ENCODE measurements around the gene SRSF11.

Gene SRSF11

DNA sequence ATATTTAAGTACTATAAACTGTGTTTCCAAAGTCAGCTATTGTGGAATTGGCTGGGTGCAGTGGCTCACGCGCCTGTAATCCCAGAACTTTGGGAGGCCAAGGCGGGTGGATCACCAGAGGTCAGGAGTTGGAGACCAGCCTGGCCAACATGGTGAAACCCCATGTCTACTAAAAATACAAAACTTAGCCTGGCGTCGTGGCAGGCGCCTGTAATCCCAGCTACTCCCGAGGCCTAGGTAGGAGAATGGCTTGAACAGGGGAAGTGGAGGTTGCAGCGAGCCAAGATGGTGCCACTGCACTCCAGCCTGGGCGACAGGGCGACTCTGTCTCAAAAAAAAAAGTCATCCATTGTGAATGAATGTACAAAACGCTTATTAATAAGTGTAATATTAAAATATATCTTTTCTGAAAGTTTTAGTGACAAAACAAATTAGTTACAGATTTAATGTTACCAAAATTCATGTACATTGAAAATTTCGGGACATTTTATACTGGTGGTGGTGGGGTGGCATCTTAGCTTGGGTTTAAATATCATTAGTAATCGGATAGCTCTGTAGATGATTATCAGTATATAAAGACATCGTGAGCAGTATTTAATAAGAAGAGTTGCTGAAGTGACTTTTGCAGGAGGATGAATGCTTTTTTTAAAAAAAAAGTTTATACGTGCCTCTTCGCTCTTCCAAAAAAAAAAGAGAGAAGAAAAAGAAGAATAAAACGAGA is 503 bp upstream of the SRSF11 start:
- DNase-seq (ENCODE audit: low spot score): no peak

DNA sequence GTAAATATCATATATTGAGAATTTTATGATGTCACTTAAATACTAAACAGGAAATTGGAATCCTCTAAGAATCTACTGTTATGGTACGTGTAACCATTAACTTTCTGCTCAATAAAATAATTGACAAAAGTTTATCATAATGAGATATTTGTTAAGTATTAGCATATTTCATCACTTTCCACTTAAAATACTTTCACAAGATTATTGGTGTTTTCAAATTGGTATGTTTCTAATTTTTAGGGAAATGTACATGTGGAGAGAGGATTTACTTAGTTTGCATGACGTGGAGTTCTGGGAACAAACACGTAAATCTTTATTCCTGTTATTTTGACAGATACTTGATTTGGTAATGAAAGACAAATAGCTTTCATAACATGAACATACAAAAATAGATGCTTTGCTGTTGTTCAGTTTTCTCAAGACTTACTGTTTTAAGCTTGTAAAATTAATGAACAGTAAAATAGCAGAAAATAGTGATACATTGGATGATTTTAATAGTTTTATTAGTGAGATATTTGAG is 1.6 kb downstream of the SRSF11 start:
- no peak for DNase-seq (ENCODE audit: low spot score)

DNA sequence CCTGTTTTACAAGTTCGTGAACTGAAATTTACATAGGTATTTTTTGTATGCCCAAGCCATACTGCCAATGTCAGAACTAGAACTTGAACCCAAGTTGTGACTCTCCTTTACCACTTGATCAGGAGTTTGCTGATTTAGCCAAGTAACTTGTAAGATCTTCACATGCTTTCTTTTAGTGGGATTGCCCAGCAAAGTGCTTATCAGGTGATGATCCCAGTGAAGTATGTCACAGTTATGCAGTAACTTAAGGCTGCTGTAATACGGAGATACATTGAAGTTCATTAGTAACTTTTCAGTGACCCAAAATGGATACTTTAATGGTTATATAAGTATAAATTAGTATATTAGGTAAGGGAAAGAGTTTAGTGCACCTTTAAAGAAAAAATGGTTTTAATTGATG is 3.8 kb downstream of the SRSF11 start:
- DNase-seq (ENCODE audit: low spot score): no peak

DNA sequence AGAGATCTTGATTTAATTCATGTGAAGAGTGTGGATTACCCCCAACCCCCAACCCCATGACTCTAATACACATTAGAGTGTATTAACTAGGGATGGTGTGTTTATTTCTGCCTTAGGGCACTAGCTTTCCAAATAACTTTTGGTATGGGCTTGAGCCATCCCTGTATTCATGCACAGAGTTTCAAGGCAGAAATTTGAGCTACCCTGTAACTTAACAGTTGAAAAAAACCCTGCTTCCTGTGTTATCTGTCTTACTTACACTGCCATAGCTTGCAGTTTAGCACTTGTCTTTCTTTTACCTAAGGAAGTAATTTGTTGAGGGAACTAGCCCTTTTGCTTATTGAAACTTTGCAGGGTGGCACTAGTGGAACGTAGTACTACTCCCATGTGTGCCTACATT is 6.3 kb downstream of the SRSF11 start:
- DNase-seq (ENCODE audit: low spot score): no peak

DNA sequence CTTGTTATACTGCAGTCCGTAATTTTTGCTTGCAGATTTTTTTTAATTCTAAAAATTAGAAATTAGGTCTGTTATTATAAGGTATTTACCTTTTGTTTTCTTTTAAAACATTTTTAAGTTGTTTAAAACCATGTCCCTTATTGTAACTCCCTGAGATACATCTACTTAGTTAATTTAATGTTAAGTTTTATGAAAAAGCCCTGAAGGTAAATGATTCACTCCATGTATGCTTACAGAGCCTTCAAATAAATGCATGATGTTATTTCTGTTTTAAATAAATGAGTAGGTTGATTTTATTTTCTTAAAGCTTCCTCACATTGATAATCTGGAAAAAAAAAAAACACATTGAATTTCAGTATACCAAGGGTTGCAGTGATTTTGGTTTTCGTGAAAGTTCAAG is 7.5 kb downstream of the SRSF11 start:
- DNase-seq (ENCODE audit: low spot score): no peak

DNA sequence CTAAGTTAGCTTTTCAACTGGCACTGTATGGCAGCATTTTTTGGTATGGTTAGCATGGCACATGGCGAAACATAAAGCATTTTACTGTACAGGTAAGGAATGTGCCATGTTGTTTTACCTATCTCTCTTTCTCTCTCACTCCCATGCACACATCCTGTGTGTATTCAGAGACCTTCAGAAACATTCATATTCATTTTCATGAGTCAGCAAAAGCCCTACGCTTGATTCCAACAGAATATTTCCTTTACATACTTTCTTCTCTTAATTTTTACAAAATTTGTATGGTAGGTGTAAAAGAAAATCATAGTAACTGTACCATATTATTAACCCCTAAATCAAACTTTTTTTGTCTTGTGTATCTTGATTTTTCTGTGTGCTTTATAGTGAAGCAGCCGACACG is 10.3 kb downstream of the SRSF11 start:
- no peak for DNase-seq (ENCODE audit: low spot score)

DNA sequence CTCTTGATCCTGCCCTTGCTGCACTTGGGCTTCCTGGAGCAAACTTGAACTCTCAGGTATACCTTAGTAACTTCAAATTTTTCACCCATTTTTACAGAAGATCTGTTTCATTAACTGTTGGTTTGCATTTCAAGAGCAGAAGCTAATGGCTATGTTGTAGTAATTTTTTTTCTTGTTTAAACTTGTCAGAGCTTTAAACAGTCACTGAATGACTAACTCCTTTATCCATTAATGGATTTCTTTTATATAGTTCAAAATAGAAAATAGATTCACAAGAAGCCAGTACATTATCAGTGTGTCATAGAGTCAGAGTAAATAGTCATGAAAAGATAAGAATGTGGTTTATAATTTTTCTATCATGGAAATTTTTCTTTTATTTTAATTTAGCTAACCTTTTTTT is 13.6 kb downstream of the SRSF11 start:
- no peak for DNase-seq (ENCODE audit: low spot score)

DNA sequence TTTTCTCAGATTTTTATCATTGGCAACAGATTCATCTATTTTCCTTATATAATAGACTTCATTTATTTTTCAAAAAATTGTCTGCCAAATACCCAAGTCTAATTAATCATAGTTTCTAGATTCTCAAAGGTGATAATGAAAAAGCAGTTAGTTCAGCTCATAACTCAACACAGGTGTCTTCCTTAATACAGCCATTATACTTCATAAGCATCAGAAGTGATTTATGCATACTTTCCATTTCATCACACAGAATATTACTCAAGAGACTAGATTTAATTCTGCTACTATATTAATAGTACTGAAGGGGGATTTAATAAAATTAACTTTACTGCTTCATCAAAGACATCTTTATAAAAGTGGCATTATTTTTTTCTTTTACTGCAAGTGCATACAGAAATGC is 18.8 kb downstream of the SRSF11 start:
- DNase-seq (ENCODE audit: low spot score): no peak

DNA sequence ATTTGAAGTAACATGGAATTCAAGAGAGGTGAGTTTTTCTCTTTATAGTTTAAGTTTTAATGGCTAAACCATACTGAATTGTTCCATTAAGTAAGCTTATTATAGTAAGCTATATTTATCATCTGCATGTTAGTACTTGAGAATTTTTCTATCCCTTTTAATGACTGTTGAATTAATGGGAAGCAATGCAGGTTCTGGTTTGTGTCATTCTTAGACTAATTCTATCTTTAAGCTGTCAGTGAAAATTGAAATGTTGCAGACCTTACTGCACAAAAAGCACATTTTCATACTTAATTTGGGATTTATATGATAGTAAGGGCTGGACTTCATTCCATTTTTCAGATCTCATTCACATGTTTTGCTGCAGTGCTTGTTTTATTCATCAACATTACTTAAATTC is 25.9 kb downstream of the SRSF11 start:
- no peak for DNase-seq (ENCODE audit: low spot score)

DNA sequence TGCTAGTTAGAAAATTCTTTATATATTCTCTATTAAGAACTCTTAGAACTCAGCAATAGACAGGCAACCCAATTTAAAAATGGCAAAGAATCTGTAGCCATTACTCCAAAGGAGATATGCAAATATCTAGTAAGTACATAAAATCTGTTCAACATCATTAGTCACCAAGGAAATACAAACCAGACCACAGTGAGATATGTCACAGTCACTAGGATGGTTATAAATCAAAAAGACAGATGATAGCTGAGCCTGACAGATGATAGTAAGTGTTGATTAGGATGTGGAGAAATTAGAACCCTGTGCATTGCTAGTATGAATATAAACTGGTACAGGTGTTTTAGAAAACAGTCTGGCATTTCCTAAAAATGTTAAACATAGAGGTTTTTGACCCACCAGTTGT is 26.6 kb downstream of the SRSF11 start:
- DNase-seq (ENCODE audit: low spot score): no peak

DNA sequence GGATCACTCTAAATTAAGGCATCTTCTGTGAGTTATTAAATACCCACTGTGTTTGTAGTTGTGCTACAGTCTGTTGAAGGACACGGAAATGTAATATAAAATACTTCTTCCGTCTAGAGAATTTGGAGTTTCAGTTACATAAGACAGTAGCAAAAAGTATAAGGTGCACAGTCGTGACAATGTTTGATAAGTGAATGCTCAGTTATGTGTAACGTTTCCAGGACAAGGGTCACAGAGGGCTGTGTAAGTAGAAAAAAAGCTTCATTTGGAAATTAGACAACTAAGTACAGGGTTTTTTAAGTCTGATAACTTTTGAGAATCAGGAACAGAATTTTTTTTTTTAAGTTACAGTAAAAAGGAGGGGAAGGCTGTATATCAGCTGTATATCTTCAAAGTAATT is 27.5 kb downstream of the SRSF11 start:
- no peak for DNase-seq (ENCODE audit: low spot score)

DNA sequence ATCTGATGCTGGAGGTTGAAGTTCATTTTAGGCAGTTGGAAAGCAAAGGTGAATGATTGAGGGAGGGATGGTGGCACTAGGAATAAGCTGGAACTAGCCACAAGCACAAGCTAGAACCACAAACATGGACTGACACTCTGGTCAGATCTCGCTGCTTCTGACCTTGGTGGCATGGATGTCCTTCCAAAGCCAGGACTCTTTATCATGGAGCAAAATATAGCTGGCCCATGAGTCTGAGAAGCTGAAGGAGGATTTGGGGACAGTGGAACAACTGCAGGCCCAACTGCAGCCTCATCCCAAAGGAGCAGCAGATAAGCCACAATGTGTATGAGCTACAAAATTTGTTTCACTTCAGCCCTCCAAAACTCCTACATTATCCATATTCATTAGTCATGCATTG is 35.5 kb downstream of the SRSF11 start:
- peak; percentile 3 for DNase-seq (ENCODE audit: low spot score)

DNA sequence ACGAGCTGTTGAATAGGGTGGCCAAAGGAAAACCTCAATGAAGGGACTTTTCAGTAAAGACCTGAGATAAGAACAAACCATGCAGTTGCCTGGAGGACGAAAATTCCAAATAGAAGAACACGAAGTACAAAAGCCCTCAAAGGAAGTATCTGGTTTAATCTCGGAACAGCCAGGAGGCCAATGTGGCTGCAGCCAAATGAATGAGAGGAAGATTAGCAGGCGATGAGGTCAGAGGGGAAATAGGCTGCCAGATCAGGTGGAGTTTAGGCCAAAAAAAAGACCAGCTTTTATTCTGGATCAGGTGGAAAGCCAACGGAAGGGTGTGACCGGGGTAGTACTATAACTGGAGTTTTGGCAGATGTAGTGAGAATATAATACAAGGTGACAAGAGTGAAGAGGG is 43.7 kb downstream of the SRSF11 start:
- DNase-seq (ENCODE audit: low spot score): no peak

DNA sequence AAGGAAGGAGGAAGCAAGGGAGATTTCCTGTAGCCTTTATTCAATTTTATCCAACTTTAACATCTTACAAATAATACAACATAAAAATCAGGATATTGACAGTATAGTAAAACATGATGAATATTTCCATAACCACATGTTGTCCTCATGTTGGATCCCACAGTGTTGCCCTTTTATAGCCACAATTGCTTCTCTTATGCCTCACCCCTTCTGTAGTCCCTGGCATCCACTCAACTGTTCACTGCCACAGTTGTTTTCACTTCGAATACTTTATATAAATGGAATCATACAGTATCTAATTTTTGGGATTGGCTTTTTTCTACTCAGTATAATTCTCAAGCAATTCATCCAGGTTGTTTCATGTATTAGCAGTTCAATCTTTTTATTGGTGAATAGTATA is 44.8 kb downstream of the SRSF11 start:
- no peak for DNase-seq (ENCODE audit: low spot score)

DNA sequence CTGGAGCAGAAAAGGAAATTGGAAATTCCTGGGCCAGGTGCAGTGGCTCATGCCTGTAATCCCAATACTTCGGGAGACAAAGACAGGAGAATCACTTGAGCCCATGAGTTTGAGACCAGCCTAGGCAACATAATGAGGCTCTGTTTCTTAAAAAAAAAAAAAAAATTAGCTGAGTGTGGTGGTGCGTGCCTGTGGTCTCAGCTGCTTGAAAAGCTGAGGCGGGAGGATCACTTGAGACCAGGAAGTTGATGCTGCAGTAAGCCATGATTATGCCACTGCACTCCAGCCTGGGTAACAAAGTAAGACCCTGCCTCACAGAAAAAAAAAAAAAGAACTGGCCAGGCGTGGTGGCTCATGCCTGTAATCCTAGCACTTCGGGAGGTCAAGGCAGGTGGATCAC is 56.7 kb downstream of the SRSF11 start:
- DNase-seq (ENCODE audit: low spot score): no peak

DNA sequence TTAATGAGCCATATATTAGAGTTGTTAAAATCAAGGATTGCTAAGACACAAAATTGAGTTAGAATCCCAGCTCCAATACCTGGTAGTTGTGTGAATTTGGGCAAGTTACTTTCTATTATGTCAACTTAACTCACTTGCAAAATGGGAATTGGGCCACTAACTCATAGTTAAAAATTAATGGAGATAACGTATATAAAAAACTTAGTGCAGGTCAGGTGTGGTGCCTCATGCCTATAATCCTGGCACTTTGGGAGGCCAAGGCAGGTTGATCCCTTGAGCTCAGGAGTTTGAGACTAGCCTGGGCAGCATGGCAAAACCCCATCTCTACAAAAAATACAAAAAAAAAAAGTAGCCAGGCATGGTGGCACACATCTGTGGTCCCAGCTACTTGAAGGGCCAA is 57.5 kb downstream of the SRSF11 start:
- DNase-seq (ENCODE audit: low spot score): no peak

DNA sequence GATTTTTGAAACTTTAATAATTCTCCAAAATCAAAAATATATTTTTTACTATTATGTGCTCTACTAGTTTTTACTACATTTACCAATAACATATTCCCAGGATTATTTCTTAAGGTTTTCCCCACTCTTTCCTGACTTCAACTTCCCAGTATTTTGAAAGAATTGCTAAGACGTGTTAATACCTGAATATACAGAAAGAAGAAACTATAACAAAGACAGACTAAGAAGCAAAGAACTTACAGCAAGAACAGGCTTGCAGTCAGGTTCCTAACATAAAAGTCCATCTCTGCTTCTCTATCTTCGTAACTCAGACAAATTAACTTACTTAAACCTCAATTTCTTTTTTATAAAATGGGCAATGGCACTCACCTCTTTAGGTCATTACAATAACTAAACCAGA is 63.2 kb downstream of the SRSF11 start:
- DNase-seq (ENCODE audit: low spot score): no peak

DNA sequence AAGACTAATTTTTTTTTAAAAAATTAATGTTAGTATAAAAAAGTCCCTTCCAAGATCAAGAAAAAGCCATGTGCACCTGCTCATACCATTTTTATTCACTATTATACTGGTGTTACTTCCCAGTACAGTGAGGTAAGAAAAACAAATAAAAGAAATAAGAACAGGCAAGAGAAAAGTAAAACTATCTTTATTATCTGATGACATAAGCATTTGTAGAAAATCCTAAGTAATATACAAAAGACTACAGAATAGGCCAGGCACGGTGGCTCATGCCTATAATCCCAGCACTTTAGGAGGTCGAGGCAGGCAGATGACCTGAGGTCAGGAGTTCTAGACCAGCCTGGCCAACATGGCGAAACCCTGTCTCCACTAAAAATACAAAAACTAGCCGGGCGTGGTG is 65.3 kb downstream of the SRSF11 start:
- no peak for DNase-seq (ENCODE audit: low spot score)

DNA sequence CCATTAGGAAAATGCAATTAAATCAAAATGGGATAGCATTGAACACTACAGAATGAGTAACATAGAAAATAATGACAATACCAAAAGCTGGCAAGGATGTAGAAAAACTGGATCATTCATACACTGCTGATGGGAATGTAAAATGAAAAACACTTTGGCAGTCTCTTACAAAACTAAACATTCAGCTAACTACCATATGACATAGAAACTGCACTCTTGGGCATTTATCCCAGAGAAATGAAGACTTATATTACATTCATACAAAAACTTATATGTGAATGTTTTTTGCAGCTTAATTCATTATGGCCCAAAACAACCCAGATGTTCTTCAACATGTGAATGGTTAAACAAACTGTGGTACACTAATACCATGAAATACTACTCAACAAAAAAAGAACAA is 67.0 kb downstream of the SRSF11 start:
- no peak for DNase-seq (ENCODE audit: low spot score)

DNA sequence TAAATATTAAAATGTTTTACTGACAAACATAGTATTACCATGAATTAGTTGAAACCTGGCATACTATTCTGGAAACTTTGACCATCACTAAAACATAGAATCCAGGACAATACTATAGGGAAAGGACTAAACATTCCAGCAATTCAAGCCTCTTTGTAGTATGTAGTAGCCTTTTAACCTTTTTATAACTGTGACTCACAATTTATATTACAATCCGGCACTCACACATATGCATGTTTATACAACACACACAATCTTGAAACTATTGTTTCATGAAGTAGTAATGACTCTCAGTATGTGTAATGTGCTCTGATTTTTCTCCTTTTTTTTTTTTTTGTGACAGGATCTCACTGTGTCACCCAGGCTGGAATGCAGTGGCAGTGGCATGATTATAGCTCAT is 69.0 kb downstream of the SRSF11 start:
- DNase-seq (ENCODE audit: low spot score): no peak

DNA sequence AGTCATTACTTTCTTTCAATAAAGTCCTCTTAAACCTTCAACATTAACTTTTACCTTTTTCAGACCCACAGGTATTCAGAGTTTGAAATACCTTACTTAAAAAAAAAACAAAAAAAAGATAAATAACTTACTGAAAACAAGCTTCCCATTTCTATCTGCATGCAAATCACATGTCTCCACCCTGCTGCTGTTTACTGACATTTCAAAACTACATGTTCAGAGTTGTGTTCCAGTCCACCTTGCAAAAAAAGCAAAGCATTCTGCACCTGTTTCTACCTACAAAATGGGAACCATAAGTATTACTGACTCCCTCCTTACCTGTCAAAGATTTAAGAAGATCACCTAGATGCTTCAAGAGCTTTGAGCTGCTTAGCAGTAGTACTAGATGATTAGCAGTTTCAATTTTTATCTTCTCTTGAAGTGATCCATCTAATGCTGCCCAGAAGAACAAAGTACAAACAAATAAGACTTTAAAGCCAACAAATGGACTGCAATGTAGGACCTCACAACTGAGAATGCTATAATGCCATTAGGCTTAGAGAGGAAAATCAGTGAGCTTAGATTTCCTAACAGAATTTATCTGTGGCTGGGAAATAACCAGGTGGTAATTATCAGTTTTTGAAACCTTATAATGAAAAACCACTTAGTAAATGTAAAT is 72.1 kb downstream of the SRSF11 start:
- DNase-seq (ENCODE audit: low spot score): no peak

DNA sequence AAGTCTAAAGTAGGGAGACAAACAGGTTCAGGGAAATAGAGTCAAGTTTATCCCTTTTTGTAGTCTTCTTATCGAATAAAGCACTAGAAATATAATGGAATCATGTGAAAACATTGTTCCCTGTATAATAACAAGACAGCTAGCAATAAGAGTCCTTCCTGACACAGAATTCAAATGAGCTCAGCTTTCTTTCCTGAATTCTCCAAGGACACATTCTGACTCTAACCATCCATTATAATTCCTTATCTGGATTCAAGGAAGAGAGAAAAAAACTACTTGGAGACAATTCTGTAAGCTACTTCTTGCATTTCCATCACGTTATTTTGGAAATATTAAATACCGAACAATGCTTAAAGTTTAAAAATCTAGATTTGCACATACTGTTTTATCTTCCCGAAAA is 74.6 kb downstream of the SRSF11 start:
- no peak for DNase-seq (ENCODE audit: low spot score)

DNA sequence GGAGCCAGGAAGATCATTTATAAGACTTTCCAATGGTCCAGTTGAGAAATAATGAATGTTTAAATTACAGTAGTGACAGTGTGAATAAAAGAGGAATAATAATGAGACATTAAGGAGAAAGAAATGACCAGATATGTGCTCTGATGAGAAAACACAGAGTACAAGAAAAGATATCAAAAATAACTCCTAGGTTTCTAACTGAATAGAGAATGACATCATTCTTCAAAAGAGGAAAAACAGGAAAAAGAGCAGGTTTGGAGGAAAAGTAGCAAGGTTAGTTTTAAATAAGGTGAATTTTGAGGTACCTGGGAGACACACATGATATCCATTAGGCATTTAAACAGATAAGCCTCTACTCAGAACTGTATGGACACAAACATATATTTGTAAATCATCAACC is 78.3 kb downstream of the SRSF11 start:
- no peak for DNase-seq (ENCODE audit: low spot score)

Measured in AG20443 (cell line).